ENCODE results near the gene HOXB8.

Gene HOXB8

GRCh38 chr17:48583708-48584222, 31.3 kb downstream of the HOXB8 start:
- no peak for DNase-seq (ENCODE audit: low read depth in 2 of 2)

DNA sequence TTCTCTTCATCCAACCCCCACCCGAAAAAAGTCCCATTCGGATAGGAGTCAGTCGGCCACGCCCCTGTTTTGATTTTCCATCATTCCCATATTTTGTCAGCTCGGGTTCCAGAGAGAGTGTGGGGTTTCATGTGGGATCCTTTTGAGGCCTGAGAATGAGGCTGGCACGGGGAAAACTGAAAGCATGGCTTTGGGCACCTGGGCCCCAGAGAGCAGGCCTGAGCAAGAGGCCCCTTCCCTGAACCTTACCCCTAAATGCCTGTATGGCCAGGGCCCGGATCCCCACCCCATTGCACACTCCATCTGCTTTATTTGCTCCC, 32.4 kb downstream of the HOXB8 start:
- DNase-seq (ENCODE audit: low read depth in 2 of 2) = no peak

GRCh38 chr17:48579760-48580554, 35.1 kb downstream of the HOXB8 start:
- no peak for DNase-seq (ENCODE audit: low read depth in 2 of 2)

GRCh38 chr17:48579471-48579759, 35.7 kb downstream of the HOXB8 start:
- DNase-seq (ENCODE audit: low read depth in 2 of 2) = no peak

- DNase-seq (ENCODE audit: low read depth in 2 of 2) = no peak
Observed at GRCh38 chr17:48578616-48579470, 36.2 kb downstream of the HOXB8 start.

GRCh38 chr17:48577946-48578615, 37.0 kb downstream of the HOXB8 start, which contains the start of gene HOXB4:
HOXB4 (minus strand) TSS chr17:48578350; CDS start chr17:48578319, 31 bp downstream.
- peak; percentile 50 to 62 for DNase-seq (ENCODE audit: low read depth in 2 of 2)

GRCh38 chr17:48577330-48577945, 37.7 kb downstream of the HOXB8 start:
- no peak for DNase-seq (ENCODE audit: low read depth in 2 of 2)

DNA sequence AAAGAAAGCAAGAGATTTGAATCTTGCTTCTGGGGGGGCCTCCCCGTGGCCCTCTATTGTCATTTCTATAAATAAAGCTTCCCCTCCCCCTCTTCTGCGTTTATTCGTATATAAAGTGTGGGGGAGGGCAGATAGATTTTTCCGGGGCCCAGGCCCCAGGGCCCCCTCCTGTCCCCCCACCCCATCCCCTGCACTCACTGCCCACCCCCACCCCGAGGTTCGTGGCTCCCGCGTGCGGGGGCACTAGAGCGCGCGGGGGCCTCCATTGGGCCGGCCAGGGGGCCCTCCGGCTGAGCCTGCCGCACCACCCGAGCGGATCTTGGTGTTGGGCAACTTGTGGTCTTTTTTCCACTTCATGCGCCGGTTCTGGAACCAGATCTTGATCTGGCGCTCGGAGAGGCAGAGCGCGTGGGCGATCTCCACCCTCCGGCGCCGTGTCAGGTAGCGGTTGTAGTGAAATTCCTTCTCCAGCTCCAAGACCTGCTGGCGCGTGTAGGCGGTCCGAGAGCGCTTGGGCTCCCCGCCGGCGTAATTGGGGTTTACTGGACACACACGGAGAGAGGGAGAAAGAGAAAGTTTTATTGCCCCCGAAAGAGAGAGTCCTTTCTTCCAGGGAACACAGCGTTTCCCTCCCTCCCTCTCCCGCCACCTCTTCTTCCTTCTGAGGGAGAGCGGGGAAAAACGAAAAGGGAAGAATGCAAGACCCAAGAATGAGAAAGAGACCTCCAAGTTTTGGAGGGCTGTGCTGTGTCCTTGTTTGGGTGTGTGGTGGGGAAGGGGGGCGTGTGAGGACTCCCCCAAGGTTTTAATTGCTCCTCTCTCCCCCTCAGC, 38.4 kb downstream of the HOXB8 start:
- DNase-seq (ENCODE audit: low read depth in 2 of 2) = no peak

GRCh38 chr17:48575673-48576478, 39.2 kb downstream of the HOXB8 start:
- no peak for DNase-seq (ENCODE audit: low read depth in 2 of 2)

GRCh38 chr17:48575066-48575582, 40.0 kb downstream of the HOXB8 start:
- DNase-seq (ENCODE audit: low read depth in 2 of 2) = no peak

GRCh38 chr17:48574505-48575065, 40.5 kb downstream of the HOXB8 start:
- DNase-seq (ENCODE audit: low read depth in 2 of 2) = no peak

- no peak for DNase-seq (ENCODE audit: low read depth in 2 of 2)
Observed at GRCh38 chr17:48571826-48572417, 43.2 kb downstream of the HOXB8 start.

DNA sequence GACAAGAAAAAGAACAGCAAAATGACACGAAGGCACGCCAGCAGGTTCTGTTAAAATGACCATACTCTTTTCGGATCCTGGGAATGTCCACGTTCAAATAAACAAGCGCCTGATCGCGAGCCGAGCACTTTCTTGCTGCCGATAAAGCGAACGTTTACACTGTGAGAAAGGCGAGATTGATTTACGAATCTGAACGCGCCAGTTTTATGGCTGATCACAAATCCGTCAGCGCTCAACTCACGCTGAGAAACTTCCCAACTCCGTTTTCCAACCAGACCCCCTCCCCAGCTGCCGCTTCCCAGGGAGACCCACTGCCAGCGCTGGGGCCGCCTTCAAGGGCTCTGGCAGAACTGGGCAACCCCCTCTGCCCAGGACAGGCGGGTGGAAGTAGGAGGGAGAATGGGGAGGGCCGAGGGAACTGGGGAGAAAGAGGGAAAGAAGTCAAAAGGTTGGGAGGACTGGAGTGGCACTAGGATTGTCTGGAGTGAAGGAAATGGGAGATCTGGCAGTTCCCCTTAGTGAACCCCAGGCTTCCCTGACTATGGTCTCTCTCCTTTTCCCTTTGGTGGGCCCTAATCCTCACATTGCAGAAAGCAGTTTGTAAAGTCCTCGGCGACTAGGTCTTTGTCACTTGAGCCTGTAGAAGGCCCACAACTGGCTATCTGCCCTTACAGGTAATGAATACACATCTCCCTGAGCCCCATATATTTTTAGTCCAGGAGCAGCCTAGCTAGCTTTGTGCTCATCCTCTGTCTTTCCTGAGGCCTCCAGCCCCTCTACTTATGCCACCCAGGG, 43.9 kb downstream of the HOXB8 start:
- no peak for DNase-seq (ENCODE audit: low read depth in 2 of 2)

DNA sequence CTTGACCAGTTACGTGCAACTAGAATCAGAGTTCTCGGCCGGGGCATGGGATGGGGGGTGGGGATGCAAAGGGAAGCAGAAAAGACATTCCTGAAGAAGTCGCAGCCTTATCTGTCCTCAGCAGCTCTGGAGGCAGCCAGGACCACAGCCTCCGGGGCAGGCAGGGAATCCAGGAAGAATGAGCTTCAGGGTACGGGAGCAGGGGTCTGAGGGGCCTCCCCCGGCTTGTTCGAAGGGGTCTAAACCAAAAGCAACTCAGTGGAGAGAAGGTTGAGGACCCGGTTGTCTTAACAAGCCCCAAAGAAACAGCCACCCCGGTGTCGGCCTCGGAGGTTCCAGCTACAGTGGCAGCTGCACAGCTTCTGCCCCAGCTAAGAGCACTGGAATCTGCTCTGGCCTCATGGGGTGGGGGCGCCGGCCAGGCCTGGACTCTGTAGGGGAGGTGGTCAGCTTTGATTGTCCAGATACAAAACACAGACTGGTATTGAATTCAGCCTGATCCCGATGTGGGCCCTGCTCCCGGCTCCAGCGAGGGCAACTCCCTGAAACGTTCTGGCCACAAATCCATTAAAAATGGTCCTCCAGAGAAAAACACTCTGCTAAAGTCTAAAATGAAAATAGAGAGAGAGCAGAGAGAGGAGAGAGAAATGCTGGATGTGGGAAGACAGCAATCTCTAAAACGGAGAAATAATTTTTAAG, 44.6 kb downstream of the HOXB8 start:
- no peak for DNase-seq (ENCODE audit: low read depth in 2 of 2)

GRCh38 chr17:48569674-48570324, 45.3 kb downstream of the HOXB8 start:
- DNase-seq (ENCODE audit: low read depth in 2 of 2) = no peak

- no peak for DNase-seq (ENCODE audit: low read depth in 2 of 2)
Observed at GRCh38 chr17:48569240-48569582, 45.9 kb downstream of the HOXB8 start.

GRCh38 chr17:48568499-48569239, 46.4 kb downstream of the HOXB8 start:
- DNase-seq (ENCODE audit: low read depth in 2 of 2) = no peak
